BJ (cell line): Measurements from ENCODE around the gene ADAMTS12. TPM values are rescaled to one million over a fixed set of nuclear protein-coding genes. Genes with fewer than 3 reads are reported as not detected.

ENCODE experiments used
- CTCF ChIA-PET: fragments of 350-600 bp; formaldehyde crosslinking; extraction: SDS; loops from one replicate; lab custom pipeline; 2021; ENCODE audit warnings: antibody characterized with exemption, inconsistent platforms; lab: Yijun Ruan, JAX
- POLR2A ChIA-PET: fragments of 300-600 bp; sonication (Branson Sonifier 250); formaldehyde crosslinking; extraction: SDS; loops from one replicate; lab custom pipeline; 2021; ENCODE audit warnings: antibody characterized with exemption; lab: Charles Lee
- DNase-seq: peaks from one replicate; pipeline ENCODE4 v3.0.0-alpha.2; 2011; ENCODE audit warnings: low read depth
- H3K27me3 ChIP-seq: 2 replicates; pipeline ENCODE4 v1.6.0; 2011; ENCODE audit warnings: low read length; ENCODE audit not compliant: control insufficient read depth, insufficient read depth
- H3K36me3 ChIP-seq: 2 replicates; pipeline ENCODE4 v1.5.1; 2011; ENCODE audit warnings: low read length; ENCODE audit not compliant: control insufficient read depth, insufficient read depth
- H3K4me3 ChIP-seq: 2 replicates; pipeline ENCODE4 v1.5.1; 2011; ENCODE audit warnings: low read depth, mild to moderate bottlenecking, control low read depth, low read length
- polyA plus RNA-seq: library from polyadenylated mRNA; depleted of rRNA; stranded (reverse); fragments of >200 nt; gene quantifications from 2 replicates; pipeline ENCODE4 v1.2.3, GENCODE V29; 2011
- TF ChIP-seq, protein P1 (sequence below): IDR thresholded peaks from 2 replicates; pipeline ENCODE4 v1.5.1; 2011; ENCODE audit warnings: low read depth, mild to moderate bottlenecking, control low read depth, inconsistent platforms, low read length, moderate library complexity; ENCODE audit not compliant: insufficient read depth

Gene ADAMTS12
- polyA plus RNA-seq, 1 experiment = 25.6 TPM

DNA sequence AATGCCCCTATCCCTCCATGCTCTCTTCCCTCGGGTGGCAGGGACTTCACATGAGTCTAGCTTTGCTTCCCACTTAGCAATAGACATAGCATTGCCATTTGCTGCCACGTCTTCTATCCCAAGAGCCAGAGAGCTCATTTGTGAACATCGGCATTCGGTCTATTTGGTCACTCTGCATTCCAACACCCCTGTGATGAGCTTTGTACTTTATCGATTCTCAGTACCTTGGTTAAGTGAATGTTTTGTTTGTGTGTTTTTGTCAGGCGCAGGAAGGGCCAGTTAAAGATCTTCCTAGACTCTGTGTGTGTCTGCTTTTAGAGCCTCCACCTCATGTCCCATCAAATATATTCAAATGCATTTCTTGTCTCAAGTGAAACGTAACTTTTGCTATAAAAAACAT is 309.4 kb downstream of the ADAMTS12 start:
- TF ChIP-seq, protein P1, sequence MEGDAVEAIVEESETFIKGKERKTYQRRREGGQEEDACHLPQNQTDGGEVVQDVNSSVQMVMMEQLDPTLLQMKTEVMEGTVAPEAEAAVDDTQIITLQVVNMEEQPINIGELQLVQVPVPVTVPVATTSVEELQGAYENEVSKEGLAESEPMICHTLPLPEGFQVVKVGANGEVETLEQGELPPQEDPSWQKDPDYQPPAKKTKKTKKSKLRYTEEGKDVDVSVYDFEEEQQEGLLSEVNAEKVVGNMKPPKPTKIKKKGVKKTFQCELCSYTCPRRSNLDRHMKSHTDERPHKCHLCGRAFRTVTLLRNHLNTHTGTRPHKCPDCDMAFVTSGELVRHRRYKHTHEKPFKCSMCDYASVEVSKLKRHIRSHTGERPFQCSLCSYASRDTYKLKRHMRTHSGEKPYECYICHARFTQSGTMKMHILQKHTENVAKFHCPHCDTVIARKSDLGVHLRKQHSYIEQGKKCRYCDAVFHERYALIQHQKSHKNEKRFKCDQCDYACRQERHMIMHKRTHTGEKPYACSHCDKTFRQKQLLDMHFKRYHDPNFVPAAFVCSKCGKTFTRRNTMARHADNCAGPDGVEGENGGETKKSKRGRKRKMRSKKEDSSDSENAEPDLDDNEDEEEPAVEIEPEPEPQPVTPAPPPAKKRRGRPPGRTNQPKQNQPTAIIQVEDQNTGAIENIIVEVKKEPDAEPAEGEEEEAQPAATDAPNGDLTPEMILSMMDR = no peak
- Histone ChIP-seq H3K27me3 (no peaks in the 10 kb centered on the region), H3K4me3 (no peak overlapping the region), H3K36me3 (0 out of 2 replicates have a peak, but pooled peaks cover 1% of the 10 kb centered on the region)
- POLR2A ChIA-PET = no interaction called here
- CTCF ChIA-PET = interaction anchor here (1.2 kb wide), 1 partner anchor 15 kb away, joined by 3 read pairs; no protein-coding TSS in a partner anchor
- no peak for DNase-seq

GRCh38 chr5:33579789-33580188 is 312.0 kb downstream of the ADAMTS12 start:
- POLR2A ChIA-PET = no interaction called here
- DNase-seq = no peak
- CTCF ChIA-PET = interaction anchor here (2.1 kb wide), 1 partner anchor 9 kb away, joined by 11 read pairs; no protein-coding TSS in a partner anchor

GRCh38 chr5:33579152-33579551 is 312.6 kb downstream of the ADAMTS12 start:
- Histone ChIP-seq H3K36me3 (peaks cover 6% of the 10 kb centered on the region), H3K27me3 (no peaks in the 10 kb centered on the region), H3K4me3 (no peak overlapping the region)
- DNase-seq = no peak
- TF ChIP-seq, protein P1 = no peak
- CTCF ChIA-PET = interaction anchor here (2.1 kb wide), 1 partner anchor 10 kb away, joined by 11 read pairs; no protein-coding TSS in a partner anchor
- POLR2A ChIA-PET = no interaction called here

More at GRCh38 chr5:33579789-33580188, 312.0 kb downstream of the ADAMTS12 start:
- peaks cover 6% of the 10 kb centered on the region for H3K36me3 ChIP-seq
- H3K27me3 ChIP-seq = no peaks in the 10 kb centered on the region
- no peak overlapping the region for H3K4me3 ChIP-seq
- TF ChIP-seq, protein P1 = no peak

GRCh38 chr5:33576726-33577590 is 314.8 kb downstream of the ADAMTS12 start:
- no peak for DNase-seq
- no peaks in the 10 kb centered on the region for H3K27me3 ChIP-seq
- ChIA-PET CTCF (interaction anchor here (0.9 to 1.0 kb wide), 2 partner anchors 12 to 357 kb away, joined by 3 read pairs; no protein-coding TSS in a partner anchor), POLR2A (no interaction called here)
- TF ChIP-seq, protein P1 = no peak
- peaks cover 6% of the 10 kb centered on the region for H3K36me3 ChIP-seq
- H3K4me3 ChIP-seq = no peak overlapping the region

DNA sequence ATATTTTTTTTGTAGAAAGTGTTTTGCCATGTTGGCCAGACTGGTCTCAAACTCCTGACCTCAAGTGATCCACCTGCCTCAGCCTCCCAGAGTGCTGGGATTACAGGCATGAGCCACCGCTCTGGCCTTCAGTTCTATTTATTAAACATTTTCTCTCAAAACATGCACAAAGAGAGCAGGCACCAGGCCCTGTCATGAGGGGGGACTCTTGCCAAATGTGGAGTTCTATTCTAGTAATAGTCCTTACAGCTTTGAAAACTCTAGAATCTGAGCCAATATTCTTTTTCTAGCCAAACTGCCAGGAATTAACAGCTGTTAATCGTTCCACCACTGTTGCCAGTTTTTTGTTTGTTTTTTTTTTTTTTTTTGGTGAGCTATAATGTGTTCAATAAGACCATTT is 326.5 kb downstream of the ADAMTS12 start:
- TF ChIP-seq, protein P1 = no peak
- Histone ChIP-seq H3K27me3 (no peaks in the 10 kb centered on the region), H3K36me3 (no peaks in the 10 kb centered on the region), H3K4me3 (no peak overlapping the region)
- CTCF ChIA-PET = no interaction called here
- DNase-seq = no peak
- POLR2A ChIA-PET = no interaction called here
